Smooth muscle cell of the brain vasculature (primary cell): ENCODE data around the gene TMEM50B.
"Not testable (repeated sequence)": the region's sequence is repeated elsewhere in the genome, so short reads cannot be mapped to it uniquely, and the experiment has no call there.

Experiments
- DNase-seq: peaks from one replicate; pipeline ENCODE4 v3.0.0-alpha.2; 2012; ENCODE audit warnings: low read depth, low spot score

Gene TMEM50B

GRCh38 chr21:33479679-33480480 lies at the start of gene TMEM50B:
Gene TMEM50B, minus strand, starts transcription at chr21:33479974. Its CDS starts 11,089 bp downstream, at chr21:33468885.
- peak; percentile 82 for DNase-seq

GRCh38 chr21:33522953-33523349 lies 43.2 kb upstream of the TMEM50B start:
- DNase-seq, result no peak

GRCh38 chr21:33522297-33522952 lies 42.7 kb upstream of the TMEM50B start:
- DNase-seq, result no peak

GRCh38 chr21:33518899-33519298 lies 39.1 kb upstream of the TMEM50B start:
- no peak for DNase-seq

- no peak for DNase-seq
Observed at GRCh38 chr21:33514229-33514628, 34.5 kb upstream of the TMEM50B start.

- no peak for DNase-seq
Observed at GRCh38 chr21:33512481-33512880, 32.7 kb upstream of the TMEM50B start.

- no peak for DNase-seq
Observed at GRCh38 chr21:33511639-33512038, 31.9 kb upstream of the TMEM50B start.

- no peak for DNase-seq
Observed at GRCh38 chr21:33510826-33511225, 31.1 kb upstream of the TMEM50B start.

GRCh38 chr21:33507003-33507402 lies 27.2 kb upstream of the TMEM50B start:
- not testable (repeated sequence) for DNase-seq

GRCh38 chr21:33505833-33506232 lies 26.1 kb upstream of the TMEM50B start:
- no peak for DNase-seq

- no peak for DNase-seq
Observed at GRCh38 chr21:33496345-33496744, 16.6 kb upstream of the TMEM50B start.

GRCh38 chr21:33495743-33496142 lies 16.0 kb upstream of the TMEM50B start:
- no peak for DNase-seq

- DNase-seq, result no peak
Observed at GRCh38 chr21:33493756-33494155, 14.0 kb upstream of the TMEM50B start.

GRCh38 chr21:33492571-33492970 lies 12.8 kb upstream of the TMEM50B start:
- DNase-seq, result no peak

GRCh38 chr21:33491373-33492102 lies 11.8 kb upstream of the TMEM50B start, which contains the start of gene DNAJC28:
Gene DNAJC28, minus strand, starts transcription at chr21:33491716. Its CDS starts 2,323 bp downstream, at chr21:33489393.
- DNase-seq, result peak; percentile 88

- no peak for DNase-seq
Observed at GRCh38 chr21:33490991-33491372, 11.2 kb upstream of the TMEM50B start.

GRCh38 chr21:33488936-33489335 lies 9.2 kb upstream of the TMEM50B start:
- DNase-seq, result no peak

GRCh38 chr21:33487996-33488395 lies 8.2 kb upstream of the TMEM50B start:
- DNase-seq, result no peak

GRCh38 chr21:33481314-33481943 lies 1.7 kb upstream of the TMEM50B start:
- DNase-seq, result no peak

GRCh38 chr21:33480481-33481103 lies 818 bp upstream of the TMEM50B start:
- no peak for DNase-seq

GRCh38 chr21:33478935-33479678 lies 667 bp downstream of the TMEM50B start:
- no peak for DNase-seq
